Measurements from ENCODE around the gene ONECUT3.

- TF ChIP-seq POLR2A (IDR thresholded peaks at IDR 0.05) = no peak
- no peak for TF ChIP-seq CTCF (IDR thresholded peaks at IDR 0.05)
Observed at GRCh38 chr19:1734321-1734966, 18.9 kb upstream of the ONECUT3 start.
